WI38 (cell line): ENCODE measurements around the gene RUNX2.

Experiments used
- H3K4me3 ChIP-seq: 2 replicates; pipeline ENCODE4 v1.5.1; 2011; ENCODE audit warnings: low read depth, mild to moderate bottlenecking, control low read depth, low read length
- TF ChIP-seq, protein P1 (sequence below): IDR thresholded peaks from 2 replicates; pipeline ENCODE4 v1.5.1; 2012; ENCODE audit warnings: low read depth, mild to moderate bottlenecking, control low read depth, low read length

The RUNX2 gene

GRCh38 chr6:45433533-45434380 lies 105.6 kb downstream of the RUNX2 start:
- TF ChIP-seq, protein P1, sequence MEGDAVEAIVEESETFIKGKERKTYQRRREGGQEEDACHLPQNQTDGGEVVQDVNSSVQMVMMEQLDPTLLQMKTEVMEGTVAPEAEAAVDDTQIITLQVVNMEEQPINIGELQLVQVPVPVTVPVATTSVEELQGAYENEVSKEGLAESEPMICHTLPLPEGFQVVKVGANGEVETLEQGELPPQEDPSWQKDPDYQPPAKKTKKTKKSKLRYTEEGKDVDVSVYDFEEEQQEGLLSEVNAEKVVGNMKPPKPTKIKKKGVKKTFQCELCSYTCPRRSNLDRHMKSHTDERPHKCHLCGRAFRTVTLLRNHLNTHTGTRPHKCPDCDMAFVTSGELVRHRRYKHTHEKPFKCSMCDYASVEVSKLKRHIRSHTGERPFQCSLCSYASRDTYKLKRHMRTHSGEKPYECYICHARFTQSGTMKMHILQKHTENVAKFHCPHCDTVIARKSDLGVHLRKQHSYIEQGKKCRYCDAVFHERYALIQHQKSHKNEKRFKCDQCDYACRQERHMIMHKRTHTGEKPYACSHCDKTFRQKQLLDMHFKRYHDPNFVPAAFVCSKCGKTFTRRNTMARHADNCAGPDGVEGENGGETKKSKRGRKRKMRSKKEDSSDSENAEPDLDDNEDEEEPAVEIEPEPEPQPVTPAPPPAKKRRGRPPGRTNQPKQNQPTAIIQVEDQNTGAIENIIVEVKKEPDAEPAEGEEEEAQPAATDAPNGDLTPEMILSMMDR = no peak
- no peak overlapping the region for H3K4me3 ChIP-seq

- no peak overlapping the region for H3K4me3 ChIP-seq
- TF ChIP-seq, protein P1 = no peak
Measured at GRCh38 chr6:45434381-45434700, 106.2 kb downstream of the RUNX2 start.

GRCh38 chr6:45436544-45437438 lies 108.7 kb downstream of the RUNX2 start:
- TF ChIP-seq, protein P1 = no peak
- H3K4me3 ChIP-seq = 0 out of 2 replicates have a peak overlapping the region, but pooled peaks have one; percentile 3

DNA sequence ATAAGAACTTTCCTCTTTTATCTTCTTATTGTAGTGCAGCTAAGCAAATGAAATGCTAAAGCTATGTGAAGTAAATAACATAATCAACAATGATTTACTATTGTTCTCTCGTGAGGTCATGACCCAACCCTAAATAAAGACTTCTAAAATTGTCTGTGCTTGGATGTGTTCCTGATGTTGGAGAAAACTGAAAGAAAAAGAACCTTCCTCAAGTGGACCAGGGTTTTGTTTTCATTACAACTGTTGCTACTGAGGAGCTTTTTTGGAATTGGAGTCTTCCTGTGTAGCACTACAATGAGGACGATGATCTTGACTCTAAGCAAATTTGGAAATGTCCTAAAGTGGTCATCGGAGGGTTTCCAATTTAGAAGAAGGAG lies 109.3 kb downstream of the RUNX2 start:
- TF ChIP-seq, protein P1 = no peak
- H3K4me3 ChIP-seq = 0 out of 2 replicates have a peak overlapping the region, but pooled peaks have one; percentile 1

- H3K4me3 ChIP-seq = no peak overlapping the region
- TF ChIP-seq, protein P1 = no peak
Measured at GRCh38 chr6:45438151-45438550, 110.0 kb downstream of the RUNX2 start.

- TF ChIP-seq, protein P1 = no peak
- no peak overlapping the region for H3K4me3 ChIP-seq
Measured at GRCh38 chr6:45438849-45439406, 110.8 kb downstream of the RUNX2 start.

- TF ChIP-seq, protein P1 = no peak
- no peak overlapping the region for H3K4me3 ChIP-seq
Measured at GRCh38 chr6:45439459-45439858, 111.3 kb downstream of the RUNX2 start.
